WTC11 (cell line): ENCODE measurements around the gene ZNF554.

Experiments used
- ATF1 ChIP-seq: sonication (generic); formaldehyde crosslinking; IDR thresholded peaks from 2 replicates; pipeline ENCODE4 v1.8.1; 2023; ENCODE audit warnings: mild to moderate bottlenecking, moderate library complexity, missing genetic modification reagents
- CREB1 ChIP-seq: sonication (generic); formaldehyde crosslinking; IDR thresholded peaks from 2 replicates; pipeline ENCODE4 v1.8.0; 2023; ENCODE audit warnings: mild to moderate bottlenecking, missing genetic modification reagents
- ELF4 ChIP-seq: sonication (generic); formaldehyde crosslinking; IDR thresholded peaks from 2 replicates; pipeline ENCODE4 v1.8.1; 2022; ENCODE audit warnings: low read depth, mild to moderate bottlenecking, moderate library complexity, missing genetic modification reagents
- GABPB1 ChIP-seq: sonication (generic); formaldehyde crosslinking; IDR thresholded peaks from 2 replicates; pipeline ENCODE4 v1.8.1; 2023; ENCODE audit warnings: mild to moderate bottlenecking, missing genetic modification reagents
- MAX ChIP-seq: sonication (generic); formaldehyde crosslinking; IDR thresholded peaks from 2 replicates; pipeline ENCODE4 v1.8.0; 2022; ENCODE audit warnings: mild to moderate bottlenecking, missing genetic modification reagents
- SP1 ChIP-seq: sonication (generic); formaldehyde crosslinking; conservative IDR thresholded peaks from 2 replicates; pipeline ENCODE4 v1.8.1; 2022; ENCODE audit warnings: missing genetic modification reagents
- ZNF512 ChIP-seq: sonication (generic); formaldehyde crosslinking; IDR thresholded peaks from 2 replicates; pipeline ENCODE4 v1.8.1; 2022; ENCODE audit warnings: missing genetic modification reagents, borderline replicate concordance
- TF ChIP-seq, protein P1 (sequence below): fragments of 200-600 bp; IDR thresholded peaks from 2 replicates; pipeline ENCODE4 v1.8.0; 2022; ENCODE audit warnings: antibody characterized with exemption
- TF ChIP-seq, protein P2 (sequence below): sonication (generic); formaldehyde crosslinking; IDR thresholded peaks from 2 replicates; pipeline ENCODE4 v1.8.1; 2023; ENCODE audit warnings: mild to moderate bottlenecking, missing genetic modification reagents, moderate library complexity
- TF ChIP-seq, protein P3 (sequence below): sonication (generic); formaldehyde crosslinking; IDR thresholded peaks from 2 replicates; pipeline ENCODE4 v1.8.1; 2023; ENCODE audit warnings: mild to moderate bottlenecking, missing genetic modification reagents
- TF ChIP-seq, protein P4 (sequence below): sonication (generic); formaldehyde crosslinking; IDR thresholded peaks from 2 replicates; pipeline ENCODE4 v1.8.1; 2022; ENCODE audit warnings: low read depth, missing genetic modification reagents, borderline replicate concordance

DNA sequence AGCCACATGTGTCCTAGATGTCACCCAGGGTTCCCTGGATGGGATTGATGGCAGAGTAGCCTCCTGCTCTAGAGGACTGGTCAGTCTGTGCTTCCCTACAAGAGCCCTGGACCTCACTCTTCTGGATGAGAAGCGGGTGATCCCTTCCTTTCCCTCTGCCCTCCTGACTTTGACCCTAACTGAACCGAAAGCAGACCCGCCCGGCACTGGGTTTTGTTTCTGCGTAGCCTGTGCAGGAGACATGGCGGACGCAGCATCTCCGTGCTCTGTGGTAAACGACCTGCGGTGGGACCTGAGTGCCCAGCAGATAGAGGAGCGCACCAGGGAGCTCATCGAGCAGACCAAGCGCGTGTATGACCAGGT is 29.5 kb upstream of the ZNF554 start:
- no peak for TF ChIP-seq ZNF512 (CRISPR knock-in tag)
- no peak for TF ChIP-seq MAX (CRISPR knock-in tag)
- TF ChIP-seq, protein P1, sequence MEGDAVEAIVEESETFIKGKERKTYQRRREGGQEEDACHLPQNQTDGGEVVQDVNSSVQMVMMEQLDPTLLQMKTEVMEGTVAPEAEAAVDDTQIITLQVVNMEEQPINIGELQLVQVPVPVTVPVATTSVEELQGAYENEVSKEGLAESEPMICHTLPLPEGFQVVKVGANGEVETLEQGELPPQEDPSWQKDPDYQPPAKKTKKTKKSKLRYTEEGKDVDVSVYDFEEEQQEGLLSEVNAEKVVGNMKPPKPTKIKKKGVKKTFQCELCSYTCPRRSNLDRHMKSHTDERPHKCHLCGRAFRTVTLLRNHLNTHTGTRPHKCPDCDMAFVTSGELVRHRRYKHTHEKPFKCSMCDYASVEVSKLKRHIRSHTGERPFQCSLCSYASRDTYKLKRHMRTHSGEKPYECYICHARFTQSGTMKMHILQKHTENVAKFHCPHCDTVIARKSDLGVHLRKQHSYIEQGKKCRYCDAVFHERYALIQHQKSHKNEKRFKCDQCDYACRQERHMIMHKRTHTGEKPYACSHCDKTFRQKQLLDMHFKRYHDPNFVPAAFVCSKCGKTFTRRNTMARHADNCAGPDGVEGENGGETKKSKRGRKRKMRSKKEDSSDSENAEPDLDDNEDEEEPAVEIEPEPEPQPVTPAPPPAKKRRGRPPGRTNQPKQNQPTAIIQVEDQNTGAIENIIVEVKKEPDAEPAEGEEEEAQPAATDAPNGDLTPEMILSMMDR = no peak
- TF ChIP-seq CREB1 (CRISPR knock-in tag) = no peak
- TF ChIP-seq SP1 (CRISPR knock-in tag) = no peak
- TF ChIP-seq GABPB1 (CRISPR knock-in tag) = no peak
- TF ChIP-seq, protein P2, sequence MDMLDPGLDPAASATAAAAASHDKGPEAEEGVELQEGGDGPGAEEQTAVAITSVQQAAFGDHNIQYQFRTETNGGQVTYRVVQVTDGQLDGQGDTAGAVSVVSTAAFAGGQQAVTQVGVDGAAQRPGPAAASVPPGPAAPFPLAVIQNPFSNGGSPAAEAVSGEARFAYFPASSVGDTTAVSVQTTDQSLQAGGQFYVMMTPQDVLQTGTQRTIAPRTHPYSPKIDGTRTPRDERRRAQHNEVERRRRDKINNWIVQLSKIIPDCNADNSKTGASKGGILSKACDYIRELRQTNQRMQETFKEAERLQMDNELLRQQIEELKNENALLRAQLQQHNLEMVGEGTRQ = no peak
- TF ChIP-seq ELF4 (CRISPR knock-in tag) = no peak
- TF ChIP-seq, protein P3, sequence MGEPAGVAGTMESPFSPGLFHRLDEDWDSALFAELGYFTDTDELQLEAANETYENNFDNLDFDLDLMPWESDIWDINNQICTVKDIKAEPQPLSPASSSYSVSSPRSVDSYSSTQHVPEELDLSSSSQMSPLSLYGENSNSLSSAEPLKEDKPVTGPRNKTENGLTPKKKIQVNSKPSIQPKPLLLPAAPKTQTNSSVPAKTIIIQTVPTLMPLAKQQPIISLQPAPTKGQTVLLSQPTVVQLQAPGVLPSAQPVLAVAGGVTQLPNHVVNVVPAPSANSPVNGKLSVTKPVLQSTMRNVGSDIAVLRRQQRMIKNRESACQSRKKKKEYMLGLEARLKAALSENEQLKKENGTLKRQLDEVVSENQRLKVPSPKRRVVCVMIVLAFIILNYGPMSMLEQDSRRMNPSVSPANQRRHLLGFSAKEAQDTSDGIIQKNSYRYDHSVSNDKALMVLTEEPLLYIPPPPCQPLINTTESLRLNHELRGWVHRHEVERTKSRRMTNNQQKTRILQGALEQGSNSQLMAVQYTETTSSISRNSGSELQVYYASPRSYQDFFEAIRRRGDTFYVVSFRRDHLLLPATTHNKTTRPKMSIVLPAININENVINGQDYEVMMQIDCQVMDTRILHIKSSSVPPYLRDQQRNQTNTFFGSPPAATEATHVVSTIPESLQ = no peak
- TF ChIP-seq, protein P4, sequence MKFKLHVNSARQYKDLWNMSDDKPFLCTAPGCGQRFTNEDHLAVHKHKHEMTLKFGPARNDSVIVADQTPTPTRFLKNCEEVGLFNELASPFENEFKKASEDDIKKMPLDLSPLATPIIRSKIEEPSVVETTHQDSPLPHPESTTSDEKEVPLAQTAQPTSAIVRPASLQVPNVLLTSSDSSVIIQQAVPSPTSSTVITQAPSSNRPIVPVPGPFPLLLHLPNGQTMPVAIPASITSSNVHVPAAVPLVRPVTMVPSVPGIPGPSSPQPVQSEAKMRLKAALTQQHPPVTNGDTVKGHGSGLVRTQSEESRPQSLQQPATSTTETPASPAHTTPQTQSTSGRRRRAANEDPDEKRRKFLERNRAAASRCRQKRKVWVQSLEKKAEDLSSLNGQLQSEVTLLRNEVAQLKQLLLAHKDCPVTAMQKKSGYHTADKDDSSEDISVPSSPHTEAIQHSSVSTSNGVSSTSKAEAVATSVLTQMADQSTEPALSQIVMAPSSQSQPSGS (CRISPR knock-in tag) = no peak
- no peak for TF ChIP-seq ATF1 (CRISPR knock-in tag)
